Body of pancreas (tissue), 4 donors: Measurements from ENCODE around the gene SPATA13. TPM values are rescaled to one million over a fixed set of nuclear protein-coding genes. Genes with fewer than 3 reads are reported as not detected.

Experiments used
- ATAC-seq: fragments of 150-250 bp; one replicate; pipeline ENCODE4 v1.9.1; 2016
- DNase-seq, 4 donors: peaks; one replicate each; pipeline ENCODE4 v3.0.0-alpha.2; 2019
- H3K27ac ChIP-seq, 4 donors: fragments of 200-600 bp; sonication (generic); 1 replicate in 3 of 4; 2 replicates in 1 of 4; pipeline versions ENCODE4 v1.5.1 to v1.6.1; 2016 to 2019; ENCODE audit warnings: mild to moderate bottlenecking in 1 of 4, mixed read lengths in 1 of 4, moderate library complexity in 1 of 4
- H3K27me3 ChIP-seq, 2 donors: fragments of 200-600 bp; sonication (generic); one replicate each; pipeline ENCODE4 v1.6.0; 2016; ENCODE audit warnings: mild to moderate bottlenecking in 1 of 2
- H3K36me3 ChIP-seq, 2 donors: fragments of 200-600 bp; sonication (generic); replicated peaks in 1 of 2; 2 replicates each; pipeline ENCODE4 v1.5.1; 2016; ENCODE audit warnings: low read depth in 2 of 2; ENCODE audit not compliant: insufficient read depth in 1 of 2
- H3K4me1 ChIP-seq: fragments of 200-600 bp; sonication (generic); one replicate; pipeline ENCODE4 v1.6.0; 2016
- H3K4me3 ChIP-seq, 2 donors: fragments of 200-600 bp; sonication (generic); 1 replicate in 1 of 2; 2 replicates in 1 of 2; pipeline ENCODE4 v1.5.1; 2016 to 2019
- H3K9me3 ChIP-seq, 3 donors: fragments of 200-600 bp; sonication (generic); 1 replicate in 2 of 3; 2 replicates in 1 of 3; pipeline ENCODE4 v1.5.1; 2016
- CTCF ChIP-seq, 7 experiments: fragments of 450-650 bp in 4 of 7; fragments of 200-600 bp in 3 of 7; sonication (generic) in 3 of 7; IDR thresholded peaks; one replicate each; pipeline ENCODE4 v1.5.1; 2016 to 2019; ENCODE audit warnings: antibody characterized with exemption in 7 of 7
- POLR2A ChIP-seq, 3 donors: fragments of 450-650 bp; IDR thresholded peaks; one replicate each; pipeline ENCODE4 v1.6.1; 2016; ENCODE audit warnings: antibody characterized with exemption in 3 of 3, mild to moderate bottlenecking in 2 of 3
- WGBS, 2 donors: methylation state at CpG; one replicate each; pipeline ENCODE4 v1.1.5; 2017; 5-methylcytosine and 5-hydroxymethylcytosine counted together
- intact Hi-C: fragments of 100-400 bp; cut with DNase I; formaldehyde crosslinking; loops from one replicate; pipeline ENCODE4 v1.15.1; 2023
- total RNA-seq, 2 donors: library from RNA; depleted of rRNA; stranded (reverse); fragments of >200 nt; gene quantifications; one replicate each; pipeline ENCODE4 v1.1.0, GENCODE V29; 2016

Gene SPATA13
- total RNA-seq, 2 donors from 2014 or later, result 83.3 to 359 TPM

- no peak for TF ChIP-seq CTCF (IDR thresholded peaks at IDR 0.05)
- no peak for TF ChIP-seq POLR2A (IDR thresholded peaks at IDR 0.05)
- Histone ChIP-seq H3K4me3 (no peak overlapping the region), H3K36me3 (peaks cover 6 to 21% of the 10 kb centered on the region in 2 donors), H3K9me3 (no peaks in the 10 kb centered on the region), H3K4me1 (no peaks in the 10 kb centered on the region), H3K27ac (peak overlapping the region in 1 of 4 donors; percentile 26), H3K27me3 (no peaks in the 10 kb centered on the region)
- intact Hi-C loops, result no loop called here
- 93 to 95% methylated on average over 17 to 18 of the region's 18 CpGs for WGBS, 2 donors
- DNase-seq (no peak), ATAC-seq (no peak)
Measured at GRCh38 chr13:24281188-24282008, 120.9 kb downstream of the SPATA13 start.

- no peaks in the 10 kb centered on the region for H3K27me3 ChIP-seq
- H3K27ac ChIP-seq, result no peak overlapping the region
- WGBS, 2 donors, result 64 to 75% methylated on average over 4 of the region's 4 CpGs
- no peak for DNase-seq
- intact Hi-C loops, result no loop called here
- peaks cover 15 to 28% of the 10 kb centered on the region in 2 donors for H3K36me3 ChIP-seq
- TF ChIP-seq CTCF (IDR thresholded peaks at IDR 0.05) (no peak), POLR2A (IDR thresholded peaks at IDR 0.05) (no peak)
- no peak overlapping the region for H3K4me3 ChIP-seq
- no peak for ATAC-seq
- no peaks in the 10 kb centered on the region for H3K9me3 ChIP-seq
- H3K4me1 ChIP-seq, result no peaks in the 10 kb centered on the region
Measured at GRCh38 chr13:24282256-24282655, 121.7 kb downstream of the SPATA13 start.

- WGBS, 2 donors, result 86 to 90% methylated on average over 10 of the region's 10 CpGs
- ATAC-seq (no peak), DNase-seq (no peak)
- intact Hi-C loops, result no loop called here
- Histone ChIP-seq H3K4me1 (no peaks in the 10 kb centered on the region), H3K27me3 (no peaks in the 10 kb centered on the region), H3K9me3 (no peaks in the 10 kb centered on the region), H3K4me3 (no peak overlapping the region), H3K27ac (no peak overlapping the region), H3K36me3 (peaks cover 23 to 49% of the 10 kb centered on the region in 2 donors)
- no peak for TF ChIP-seq POLR2A (IDR thresholded peaks at IDR 0.05)
- no peak for TF ChIP-seq CTCF (IDR thresholded peaks at IDR 0.05)
Measured at GRCh38 chr13:24284889-24285565, 124.5 kb downstream of the SPATA13 start.

GRCh38 chr13:24286624-24287023 is 126.1 kb downstream of the SPATA13 start:
- no peak overlapping the region for H3K27ac ChIP-seq
- DNase-seq, result no peak
- H3K4me1 ChIP-seq, result no peaks in the 10 kb centered on the region
- H3K9me3 ChIP-seq, result no peaks in the 10 kb centered on the region
- H3K4me3 ChIP-seq, result no peak overlapping the region
- TF ChIP-seq CTCF (IDR thresholded peaks at IDR 0.05) (no peak), POLR2A (IDR thresholded peaks at IDR 0.05) (no peak)
- H3K36me3 ChIP-seq, result peaks cover 31 to 62% of the 10 kb centered on the region in 2 donors
- ATAC-seq, result no peak
- intact Hi-C loops, result no loop called here
- no peaks in the 10 kb centered on the region for H3K27me3 ChIP-seq
- WGBS, 2 donors, result 80 to 83% methylated on average over 4 to 11 of the region's 11 CpGs
